GM23338 (cell line): Measurements from ENCODE around the gene FAM168A. TPM values are rescaled to one million over a fixed set of nuclear protein-coding genes. Genes with fewer than 3 reads are reported as not detected.

Experiments used
- ATAC-seq: fragments of 200-7000 bp; cut with Tn5 transposase; 3 replicates; pipeline ENCODE4 v1.9.1; 2020
- DNase-seq: peaks from one replicate; pipeline ENCODE4 v3.0.0-alpha.2; 2015; ENCODE audit warnings: low spot score
- H2AFZ ChIP-seq: fragments of 200-600 bp; sonication (generic); 2 replicates; pipeline ENCODE4 v1.8.0; 2016; ENCODE audit warnings: antibody characterized with exemption, mild to moderate bottlenecking, moderate library complexity
- H3F3A ChIP-seq: fragments of 200-600 bp; sonication (generic); replicated peaks from 2 replicates; pipeline ENCODE4 v1.8.0; 2017; ENCODE audit warnings: antibody characterized with exemption, mixed run types, low read depth
- H3K27ac ChIP-seq: fragments of 200-600 bp; sonication (generic); 2 replicates; pipeline ENCODE4 v1.6.1; 2016; ENCODE audit warnings: low read depth
- H3K27me3 ChIP-seq: fragments of 200-600 bp; sonication (generic); 2 replicates; pipeline ENCODE4 v1.8.0; 2016; ENCODE audit warnings: mild to moderate bottlenecking, mixed run types, moderate library complexity; ENCODE audit not compliant: insufficient read depth
- H3K36me3 ChIP-seq: fragments of 200-600 bp; sonication (generic); 2 replicates; pipeline ENCODE4 v1.8.0; 2016; ENCODE audit warnings: mild to moderate bottlenecking; ENCODE audit not compliant: insufficient read depth
- H3K4me1 ChIP-seq: fragments of 200-600 bp; sonication (generic); 2 replicates; pipeline ENCODE4 v1.8.0; 2016; ENCODE audit warnings: mild to moderate bottlenecking, moderate library complexity; ENCODE audit not compliant: insufficient read depth
- H3K4me2 ChIP-seq: fragments of 200-600 bp; sonication (generic); 2 replicates; pipeline ENCODE4 v1.7.1; 2017; ENCODE audit warnings: mixed run types
- H3K4me3 ChIP-seq: fragments of 200-600 bp; sonication (generic); 2 replicates; pipeline ENCODE4 v1.6.1; 2016; ENCODE audit warnings: mixed run types
- H3K79me2 ChIP-seq: fragments of 200-600 bp; sonication (generic); replicated peaks from 2 replicates; pipeline ENCODE4 v1.8.0; 2017; ENCODE audit warnings: mild to moderate bottlenecking; ENCODE audit not compliant: insufficient read depth
- H3K9me2 ChIP-seq: fragments of 200-600 bp; sonication (generic); 2 replicates; pipeline ENCODE4 v1.8.0; 2017; ENCODE audit not compliant: insufficient read depth
- H4K20me1 ChIP-seq: fragments of 200-600 bp; sonication (generic); replicated peaks from 2 replicates; pipeline ENCODE4 v1.8.0; 2017; ENCODE audit warnings: mild to moderate bottlenecking; ENCODE audit not compliant: insufficient read depth
- H3K27ac Mint-ChIP-seq: 2 replicates; pipeline ENCODE4 v1.8.0; 2020; ENCODE audit warnings: inconsistent platforms, mild to moderate bottlenecking, moderate library complexity, mixed read lengths
- H3K27me3 Mint-ChIP-seq: 3 replicates; pipeline ENCODE4 v1.8.0; 2022; ENCODE audit warnings: low read depth, mild to moderate bottlenecking, moderate library complexity, mixed read lengths, inconsistent platforms; ENCODE audit not compliant: insufficient read depth, poor library complexity
- H3K36me3 Mint-ChIP-seq: 3 replicates; pipeline ENCODE4 v1.8.0; 2021; ENCODE audit warnings: low read depth, mild to moderate bottlenecking, inconsistent platforms, moderate library complexity, mixed read lengths
- H3K4me1 Mint-ChIP-seq: 3 replicates; pipeline ENCODE4 v1.8.0; 2020; ENCODE audit warnings: mild to moderate bottlenecking, inconsistent platforms, mixed read lengths
- H3K4me3 Mint-ChIP-seq: 3 replicates; pipeline ENCODE4 v1.8.0; 2021; ENCODE audit warnings: moderate library complexity, mild to moderate bottlenecking, inconsistent platforms, mixed read lengths
- H3K9me3 Mint-ChIP-seq: 3 replicates; pipeline ENCODE4 v1.8.0; 2020; ENCODE audit warnings: moderate library complexity, mild to moderate bottlenecking, inconsistent platforms, mixed read lengths
- CREB1 ChIP-seq: fragments of 250-450 bp; sonication (Bioruptor Pico); IDR thresholded peaks from 2 replicates; pipeline ENCODE4 v1.5.0; 2020; ENCODE audit warnings: low read depth, mild to moderate bottlenecking, moderate library complexity
- EZH2 ChIP-seq: fragments of 200-600 bp; sonication (generic); IDR thresholded peaks from one replicate; pipeline ENCODE4 v1.8.0; 2017; ENCODE audit warnings: antibody characterized with exemption, mild to moderate bottlenecking, low read depth; ENCODE audit not compliant: unreplicated experiment
- EZH2phosphoT487 ChIP-seq: fragments of 200-600 bp; sonication (generic); IDR thresholded peaks from one replicate; pipeline ENCODE4 v1.8.1; 2018; ENCODE audit warnings: antibody characterized with exemption; ENCODE audit not compliant: unreplicated experiment
- JUNB ChIP-seq: IDR thresholded peaks from one replicate; pipeline ENCODE4 v1.6.1; 2016; ENCODE audit warnings: antibody characterized with exemption; ENCODE audit not compliant: unreplicated experiment
- POLR2AphosphoS5 ChIP-seq: IDR thresholded peaks from 2 replicates; pipeline ENCODE4 v1.6.1; 2016; ENCODE audit warnings: antibody characterized with exemption, low read depth
- STAT1 ChIP-seq: IDR thresholded peaks from one replicate; pipeline ENCODE4 v1.6.1; 2016; ENCODE audit warnings: antibody characterized with exemption; ENCODE audit not compliant: unreplicated experiment
- polyA plus RNA-seq: library from polyadenylated mRNA; unstranded; fragments of >200 nt; fragmentation: Nextera tagmentation; extraction: Ambion mirVana; gene quantifications from 2 replicates; pipeline ENCODE4 v1.2.1, GENCODE V29; 2016
- total RNA-seq: library from RNA; depleted of rRNA; stranded (reverse); fragments of >200 nt; shearing (Covaris generic); gene quantifications from 2 replicates; pipeline ENCODE4 v1.2.3, GENCODE V29; 2014
- TF ChIP-seq, protein P1 (sequence below): IDR thresholded peaks from 2 replicates; pipeline ENCODE4 v1.6.1; 2016; ENCODE audit warnings: antibody characterized with exemption
- TF ChIP-seq, protein P2 (sequence below), 2 experiments: fragments of 200-600 bp in 1 of 2; sonication (generic) in 1 of 2; conservative IDR thresholded peaks; 2 replicates each; pipeline versions ENCODE4 v1.5.1 to v1.6.1; 2016 to 2017; ENCODE audit warnings: antibody characterized with exemption in 2 of 2, low read depth in 2 of 2, mild to moderate bottlenecking in 2 of 2, moderate library complexity in 1 of 2
- TF ChIP-seq, protein P3 (sequence below): IDR thresholded peaks from one replicate; pipeline ENCODE4 v1.6.1; 2018; ENCODE audit warnings: antibody characterized with exemption; ENCODE audit not compliant: unreplicated experiment

FAM168A gene
- total and polyA plus RNA-seq, 2 experiments from 2014 or later, result 8.0 to 20.3 TPM

DNA sequence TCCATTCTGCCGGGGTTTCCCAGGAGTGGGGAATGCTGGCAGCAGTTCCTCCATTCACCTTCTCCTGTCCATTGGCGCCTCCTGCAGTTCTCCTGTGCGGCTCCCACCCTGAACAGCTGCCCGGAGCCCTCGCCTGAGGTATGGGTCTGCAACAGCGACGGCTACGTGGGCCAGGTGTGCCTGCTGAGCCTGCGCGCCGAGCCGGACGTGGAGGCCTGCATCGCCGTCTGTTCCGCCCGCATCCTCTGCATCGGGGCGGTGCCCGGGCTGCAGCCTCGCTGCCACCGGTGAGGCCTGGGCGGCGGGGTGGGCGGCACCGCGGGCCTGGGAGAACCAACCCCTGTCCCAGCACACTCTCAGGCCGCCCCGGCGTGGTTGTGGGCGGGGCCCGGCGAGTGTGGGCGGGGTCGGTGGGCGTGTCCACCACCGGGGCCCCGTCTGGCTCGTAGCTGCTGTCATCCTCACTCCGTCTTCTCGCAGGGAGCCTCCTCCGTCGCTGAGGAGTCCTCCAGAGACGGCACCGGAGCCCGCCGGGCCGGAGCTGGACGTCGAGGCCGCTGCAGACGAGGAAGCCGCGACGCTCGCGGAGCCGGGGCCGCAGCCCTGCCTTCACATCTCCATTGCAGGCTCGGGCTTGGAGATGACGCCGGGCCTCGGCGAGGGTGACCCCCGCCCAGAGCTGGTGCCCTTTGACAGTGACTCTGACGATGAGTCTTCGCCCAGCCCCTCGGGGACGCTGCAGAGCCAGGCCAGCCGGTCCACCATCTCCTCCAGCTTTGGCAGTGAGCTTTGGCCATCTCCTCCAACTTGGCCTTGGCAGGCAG lies 235.7 kb downstream of the FAM168A start:
- TF ChIP-seq, protein P1, sequence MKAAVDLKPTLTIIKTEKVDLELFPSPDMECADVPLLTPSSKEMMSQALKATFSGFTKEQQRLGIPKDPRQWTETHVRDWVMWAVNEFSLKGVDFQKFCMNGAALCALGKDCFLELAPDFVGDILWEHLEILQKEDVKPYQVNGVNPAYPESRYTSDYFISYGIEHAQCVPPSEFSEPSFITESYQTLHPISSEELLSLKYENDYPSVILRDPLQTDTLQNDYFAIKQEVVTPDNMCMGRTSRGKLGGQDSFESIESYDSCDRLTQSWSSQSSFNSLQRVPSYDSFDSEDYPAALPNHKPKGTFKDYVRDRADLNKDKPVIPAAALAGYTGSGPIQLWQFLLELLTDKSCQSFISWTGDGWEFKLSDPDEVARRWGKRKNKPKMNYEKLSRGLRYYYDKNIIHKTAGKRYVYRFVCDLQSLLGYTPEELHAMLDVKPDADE, result no peak
- TF ChIP-seq, protein P2, sequence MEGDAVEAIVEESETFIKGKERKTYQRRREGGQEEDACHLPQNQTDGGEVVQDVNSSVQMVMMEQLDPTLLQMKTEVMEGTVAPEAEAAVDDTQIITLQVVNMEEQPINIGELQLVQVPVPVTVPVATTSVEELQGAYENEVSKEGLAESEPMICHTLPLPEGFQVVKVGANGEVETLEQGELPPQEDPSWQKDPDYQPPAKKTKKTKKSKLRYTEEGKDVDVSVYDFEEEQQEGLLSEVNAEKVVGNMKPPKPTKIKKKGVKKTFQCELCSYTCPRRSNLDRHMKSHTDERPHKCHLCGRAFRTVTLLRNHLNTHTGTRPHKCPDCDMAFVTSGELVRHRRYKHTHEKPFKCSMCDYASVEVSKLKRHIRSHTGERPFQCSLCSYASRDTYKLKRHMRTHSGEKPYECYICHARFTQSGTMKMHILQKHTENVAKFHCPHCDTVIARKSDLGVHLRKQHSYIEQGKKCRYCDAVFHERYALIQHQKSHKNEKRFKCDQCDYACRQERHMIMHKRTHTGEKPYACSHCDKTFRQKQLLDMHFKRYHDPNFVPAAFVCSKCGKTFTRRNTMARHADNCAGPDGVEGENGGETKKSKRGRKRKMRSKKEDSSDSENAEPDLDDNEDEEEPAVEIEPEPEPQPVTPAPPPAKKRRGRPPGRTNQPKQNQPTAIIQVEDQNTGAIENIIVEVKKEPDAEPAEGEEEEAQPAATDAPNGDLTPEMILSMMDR (conservative IDR thresholded peaks at IDR 0.05; ENCODE audit: low read depth in 2 of 2), result peak; percentile 26 to 50; a peak in 3 of 4 replicates
- TF ChIP-seq POLR2AphosphoS5 (peak; percentile 34; the same call in 1 of the 2 replicates), STAT1 (no peak)
- H3K79me2 ChIP-seq, result no peaks in the 10 kb centered on the region
- H3K27ac ChIP-seq, result no peak overlapping the region
- no peaks in the 10 kb centered on the region for H3K36me3 Mint-ChIP-seq
- H3F3A ChIP-seq, result 0 out of 2 replicates have a peak, but pooled peaks cover 13% of the 10 kb centered on the region
- no peaks in the 10 kb centered on the region for H3K36me3 ChIP-seq
- peak overlapping the region; percentile 78 for H3K4me2 ChIP-seq
- H3K27ac Mint-ChIP-seq, result no peak overlapping the region
- H3K27me3 ChIP-seq, result no peaks in the 10 kb centered on the region
- peaks cover 5% of the 10 kb centered on the region for H4K20me1 ChIP-seq
- DNase-seq (peak; percentile 92), ATAC-seq (peak; percentile 96)
- no peaks in the 10 kb centered on the region; the same call in 2 of the 3 replicates for H3K9me3 Mint-ChIP-seq
- no peaks in the 10 kb centered on the region for H3K9me2 ChIP-seq
- H2AFZ ChIP-seq, result 0 out of 2 replicates have a peak overlapping the region, but pooled peaks have one; percentile 14
- peaks cover 13% of the 10 kb centered on the region for H3K27me3 Mint-ChIP-seq
- H3K4me1 ChIP-seq, result peaks cover 6% of the 10 kb centered on the region; the same call in 1 of the 2 replicates
- H3K4me1 Mint-ChIP-seq, result peaks cover 5% of the 10 kb centered on the region; the same call in 2 of the 3 replicates
- H3K4me3 Mint-ChIP-seq, result peak overlapping the region; percentile 65
- peak overlapping the region; percentile 54 for H3K4me3 ChIP-seq

DNA sequence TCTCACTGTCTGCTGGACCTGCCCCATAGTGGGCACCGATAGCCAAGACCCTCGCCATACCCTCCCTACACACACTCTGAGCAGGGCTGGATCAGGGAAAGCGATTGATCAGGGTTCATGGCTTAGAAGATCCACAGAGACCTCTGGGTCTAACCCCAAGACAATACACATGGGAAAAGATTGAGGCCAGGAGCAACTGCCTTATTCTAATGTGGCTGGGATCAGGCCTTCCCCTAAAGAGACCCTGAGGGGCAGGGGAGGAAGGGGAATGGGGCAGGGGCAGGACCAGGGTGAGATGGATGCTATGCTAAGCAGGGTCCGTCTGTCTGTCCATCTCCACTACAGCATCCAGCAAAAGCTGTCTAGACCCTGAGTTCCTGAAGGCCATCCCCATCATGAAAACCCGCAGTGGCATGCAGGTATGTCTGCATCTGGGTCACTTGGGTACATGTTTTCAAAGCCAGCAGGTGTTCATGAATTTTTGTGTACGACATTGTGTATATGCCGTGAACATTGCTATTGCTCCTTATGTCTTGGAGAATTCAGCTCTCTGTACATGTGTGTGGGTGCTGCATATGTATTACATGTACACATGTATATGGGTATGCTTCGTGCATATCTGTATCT lies 237.1 kb downstream of the FAM168A start:
- no peaks in the 10 kb centered on the region; the same call in 2 of the 3 replicates for H3K9me3 Mint-ChIP-seq
- no peak for ATAC-seq
- Histone ChIP-seq H2AFZ (no peak overlapping the region), H4K20me1 (peaks cover 5% of the 10 kb centered on the region), H3K27ac (no peak overlapping the region), H3K4me3 (no peak overlapping the region), H3K9me2 (no peaks in the 10 kb centered on the region), H3F3A (0 out of 2 replicates have a peak, but pooled peaks cover 13% of the 10 kb centered on the region), H3K4me2 (no peak overlapping the region), H3K4me1 (peaks cover 6% of the 10 kb centered on the region; the same call in 1 of the 2 replicates), H3K36me3 (no peaks in the 10 kb centered on the region), H3K27me3 (no peaks in the 10 kb centered on the region), H3K79me2 (no peaks in the 10 kb centered on the region)
- TF ChIP-seq CREB1 (CRISPR knock-in tag), result no peak
- TF ChIP-seq JUNB, result no peak
- TF ChIP-seq, protein P3, sequence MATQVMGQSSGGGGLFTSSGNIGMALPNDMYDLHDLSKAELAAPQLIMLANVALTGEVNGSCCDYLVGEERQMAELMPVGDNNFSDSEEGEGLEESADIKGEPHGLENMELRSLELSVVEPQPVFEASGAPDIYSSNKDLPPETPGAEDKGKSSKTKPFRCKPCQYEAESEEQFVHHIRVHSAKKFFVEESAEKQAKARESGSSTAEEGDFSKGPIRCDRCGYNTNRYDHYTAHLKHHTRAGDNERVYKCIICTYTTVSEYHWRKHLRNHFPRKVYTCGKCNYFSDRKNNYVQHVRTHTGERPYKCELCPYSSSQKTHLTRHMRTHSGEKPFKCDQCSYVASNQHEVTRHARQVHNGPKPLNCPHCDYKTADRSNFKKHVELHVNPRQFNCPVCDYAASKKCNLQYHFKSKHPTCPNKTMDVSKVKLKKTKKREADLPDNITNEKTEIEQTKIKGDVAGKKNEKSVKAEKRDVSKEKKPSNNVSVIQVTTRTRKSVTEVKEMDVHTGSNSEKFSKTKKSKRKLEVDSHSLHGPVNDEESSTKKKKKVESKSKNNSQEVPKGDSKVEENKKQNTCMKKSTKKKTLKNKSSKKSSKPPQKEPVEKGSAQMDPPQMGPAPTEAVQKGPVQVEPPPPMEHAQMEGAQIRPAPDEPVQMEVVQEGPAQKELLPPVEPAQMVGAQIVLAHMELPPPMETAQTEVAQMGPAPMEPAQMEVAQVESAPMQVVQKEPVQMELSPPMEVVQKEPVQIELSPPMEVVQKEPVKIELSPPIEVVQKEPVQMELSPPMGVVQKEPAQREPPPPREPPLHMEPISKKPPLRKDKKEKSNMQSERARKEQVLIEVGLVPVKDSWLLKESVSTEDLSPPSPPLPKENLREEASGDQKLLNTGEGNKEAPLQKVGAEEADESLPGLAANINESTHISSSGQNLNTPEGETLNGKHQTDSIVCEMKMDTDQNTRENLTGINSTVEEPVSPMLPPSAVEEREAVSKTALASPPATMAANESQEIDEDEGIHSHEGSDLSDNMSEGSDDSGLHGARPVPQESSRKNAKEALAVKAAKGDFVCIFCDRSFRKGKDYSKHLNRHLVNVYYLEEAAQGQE, result no peak
- TF ChIP-seq, protein P1, result no peak
- TF ChIP-seq POLR2AphosphoS5, result no peak
- TF ChIP-seq, protein P2 (conservative IDR thresholded peaks at IDR 0.05; ENCODE audit: low read depth in 2 of 2), result no peak
- no peak for TF ChIP-seq EZH2phosphoT487
- TF ChIP-seq STAT1, result no peak
- TF ChIP-seq EZH2, result no peak
- H3K27ac Mint-ChIP-seq, result no peak overlapping the region
- H3K4me1 Mint-ChIP-seq, result peaks cover 5% of the 10 kb centered on the region; the same call in 1 of the 3 replicates
- H3K36me3 Mint-ChIP-seq, result no peaks in the 10 kb centered on the region
- peaks cover 11% of the 10 kb centered on the region for H3K27me3 Mint-ChIP-seq
- H3K4me3 Mint-ChIP-seq, result no peak overlapping the region
- DNase-seq, result no peak
